GM12891 (cell line): ENCODE measurements around the gene UBA7.
"Not testable (repeated sequence)": the region's sequence is repeated elsewhere in the genome, so short reads cannot be mapped to it uniquely, and the experiment has no call there.

Experiments used
- DNase-seq: peaks from one replicate; pipeline ENCODE4 v3.0.0; 2011; ENCODE audit warnings: low spot score; ENCODE audit not compliant: insufficient read length
- FAIRE-seq: peaks from 2 replicates; lab custom pipeline; 2011; peaks lifted over from hg19 to GRCh38; lab: Jason Lieb, UNC
- PAX5 ChIP-seq: IDR thresholded peaks from 2 replicates; pipeline ENCODE4 v1.6.1; 2011; ENCODE audit warnings: low read length, moderate library complexity, mild to moderate bottlenecking; ENCODE audit not compliant: insufficient read depth, severe bottlenecking
- POLR2A ChIP-seq: IDR thresholded peaks from 2 replicates; pipeline ENCODE4 v1.6.1; 2011; ENCODE audit warnings: low read depth, low read length, control low read depth
- POLR2AphosphoS5 ChIP-seq: IDR thresholded peaks from 2 replicates; pipeline ENCODE4 v1.6.1; 2011; ENCODE audit warnings: low read depth, low read length, control low read depth
- POU2F2 ChIP-seq: IDR thresholded peaks from 2 replicates; pipeline ENCODE4 v1.6.1; 2011; ENCODE audit warnings: low read depth, mild to moderate bottlenecking, control low read depth, low read length, moderate library complexity
- SPI1 ChIP-seq: IDR thresholded peaks from 2 replicates; pipeline ENCODE4 v1.6.1; 2011; ENCODE audit warnings: low read depth, low read length, control low read depth
- TAF1 ChIP-seq: IDR thresholded peaks from 2 replicates; pipeline ENCODE4 v1.6.1; 2011; ENCODE audit warnings: low read depth, low read length, control low read depth

UBA7 gene

GRCh38 chr3:49786357-49787181 lies 27.2 kb downstream of the UBA7 start, which contains the start of gene IP6K1:
TSS of gene IP6K1 (minus strand) at chr3:49786542. CDS start at chr3:49748040, 38,502 bp downstream.
- TF ChIP-seq POLR2AphosphoS5 (peak; percentile 90), POLR2A (peak; percentile 88), TAF1 (peak; percentile 79), SPI1 (peak; percentile 30), POU2F2 (0 out of 2 replicates have a peak, but pooled peaks have one; percentile 22), PAX5 (peak; percentile 80)
- peak; percentile 99 for DNase-seq
- FAIRE-seq, result peak; percentile 100

- peak; percentile 73 for FAIRE-seq
- DNase-seq, result no peak
- no peak for TF ChIP-seq TAF1
- TF ChIP-seq PAX5, result no peak
- no peak for TF ChIP-seq POU2F2
- no peak for TF ChIP-seq SPI1
- no peak for TF ChIP-seq POLR2A
- no peak for TF ChIP-seq POLR2AphosphoS5
Measured at GRCh38 chr3:49785565-49786356, 28.0 kb downstream of the UBA7 start.

GRCh38 chr3:49782277-49782676 lies 31.5 kb downstream of the UBA7 start:
- DNase-seq, FAIRE-seq: not testable (repeated sequence)

- FAIRE-seq (no peak), DNase-seq (no peak)
- TF ChIP-seq PAX5, result no peak
- TF ChIP-seq POU2F2, result no peak
- no peak for TF ChIP-seq POLR2A
- TF ChIP-seq POLR2AphosphoS5, result no peak
- no peak for TF ChIP-seq SPI1
- TF ChIP-seq TAF1, result no peak
Measured at GRCh38 chr3:49781415-49782199, 32.1 kb downstream of the UBA7 start.

- FAIRE-seq, result not testable (repeated sequence)
Measured at GRCh38 chr3:49780975-49781365, 32.8 kb downstream of the UBA7 start.

GRCh38 chr3:49780080-49780974 lies 33.4 kb downstream of the UBA7 start:
- no peak for FAIRE-seq
- TF ChIP-seq POLR2AphosphoS5 (no peak), POLR2A (no peak), TAF1 (no peak), PAX5 (no peak), POU2F2 (no peak), SPI1 (no peak)
- DNase-seq, result no peak

More at GRCh38 chr3:49780975-49781365, 32.8 kb downstream of the UBA7 start:
- not testable (repeated sequence) for DNase-seq

- DNase-seq (no peak), FAIRE-seq (peak; percentile 41)
- no peak for TF ChIP-seq POU2F2
- no peak for TF ChIP-seq POLR2A
- no peak for TF ChIP-seq PAX5
- TF ChIP-seq SPI1, result no peak
- no peak for TF ChIP-seq TAF1
- TF ChIP-seq POLR2AphosphoS5, result no peak
Measured at GRCh38 chr3:49779358-49780079, 34.2 kb downstream of the UBA7 start.

GRCh38 chr3:49776101-49776500 lies 37.7 kb downstream of the UBA7 start:
- not testable (repeated sequence) for DNase-seq, FAIRE-seq

- FAIRE-seq, result no peak
- DNase-seq, result no peak
- TF ChIP-seq PAX5 (no peak), POLR2AphosphoS5 (no peak), SPI1 (no peak), TAF1 (no peak), POLR2A (no peak), POU2F2 (no peak)
Measured at GRCh38 chr3:49775538-49775937, 38.2 kb downstream of the UBA7 start.
